ENCODE results near the gene AKAP13. TPM values are rescaled to one million over a fixed set of nuclear protein-coding genes. Genes with fewer than 3 reads are reported as not detected.

The AKAP13 gene
- total RNA-seq, 2 donors from 2014 or later, result 228 to 273 TPM

- H3K27me3 ChIP-seq (replicated peaks; ENCODE audit: insufficient read depth), result no peaks in the 10 kb centered on the region
- no peak overlapping the region for H3K27ac ChIP-seq
- no peak for TF ChIP-seq CTCF (IDR thresholded peaks at IDR 0.05)
- ATAC-seq (ENCODE audit: insufficient number of reproducible peaks, low FRiP score, low read depth) (no peak), DNase-seq (ENCODE audit: low spot score) (no peak)
- H3K4me3 ChIP-seq, result no peak overlapping the region
- H3K9me3 ChIP-seq, result no peaks in the 10 kb centered on the region
- H3K4me1 ChIP-seq (ENCODE audit: control insufficient read depth in 1 of 2, low read depth in 2 of 2), result peaks cover 10 to 22% of the 10 kb centered on the region in 2 donors
- H3K36me3 ChIP-seq, result no peaks in the 10 kb centered on the region
Measured at GRCh38 chr15:85445361-85445760, 65.0 kb downstream of the AKAP13 start.

GRCh38 chr15:85451099-85451700 is 70.8 kb downstream of the AKAP13 start:
- H3K27ac ChIP-seq, result no peak overlapping the region
- H3K27me3 ChIP-seq (replicated peaks; ENCODE audit: insufficient read depth), result no peaks in the 10 kb centered on the region
- H3K36me3 ChIP-seq, result no peaks in the 10 kb centered on the region
- ATAC-seq (ENCODE audit: insufficient number of reproducible peaks, low FRiP score, low read depth) (no peak), DNase-seq (ENCODE audit: low spot score) (no peak)
- no peak overlapping the region for H3K4me3 ChIP-seq
- H3K9me3 ChIP-seq, result peaks cover 10% of the 10 kb centered on the region
- TF ChIP-seq CTCF (IDR thresholded peaks at IDR 0.05), result no peak
- peaks cover 0 to 4% of the 10 kb centered on the region in 2 donors for H3K4me1 ChIP-seq (ENCODE audit: control insufficient read depth in 1 of 2, low read depth in 2 of 2)

GRCh38 chr15:85452436-85452835 is 72.0 kb downstream of the AKAP13 start:
- H3K4me1 ChIP-seq (ENCODE audit: control insufficient read depth in 1 of 2, low read depth in 2 of 2), result peaks cover 0 to 4% of the 10 kb centered on the region in 2 donors
- no peak for TF ChIP-seq CTCF (IDR thresholded peaks at IDR 0.05)

GRCh38 chr15:85453144-85453872 is 72.9 kb downstream of the AKAP13 start:
- ATAC-seq (ENCODE audit: insufficient number of reproducible peaks, low FRiP score, low read depth), result no peak
- peaks cover 0 to 4% of the 10 kb centered on the region in 2 donors for H3K4me1 ChIP-seq (ENCODE audit: control insufficient read depth in 1 of 2, low read depth in 2 of 2)
- no peaks in the 10 kb centered on the region for H3K27me3 ChIP-seq (replicated peaks; ENCODE audit: insufficient read depth)

More at GRCh38 chr15:85452436-85452835, 72.0 kb downstream of the AKAP13 start:
- DNase-seq (ENCODE audit: low spot score) (no peak), ATAC-seq (ENCODE audit: insufficient number of reproducible peaks, low FRiP score, low read depth) (no peak)
- H3K9me3 ChIP-seq, result peaks cover 10% of the 10 kb centered on the region
- H3K4me3 ChIP-seq, result no peak overlapping the region
- no peaks in the 10 kb centered on the region for H3K36me3 ChIP-seq
- no peak overlapping the region for H3K27ac ChIP-seq
- H3K27me3 ChIP-seq (replicated peaks; ENCODE audit: insufficient read depth), result no peaks in the 10 kb centered on the region

More at GRCh38 chr15:85453144-85453872, 72.9 kb downstream of the AKAP13 start:
- no peaks in the 10 kb centered on the region for H3K36me3 ChIP-seq
- no peak overlapping the region for H3K27ac ChIP-seq
- DNase-seq (ENCODE audit: low spot score), result no peak
- peaks cover 10% of the 10 kb centered on the region for H3K9me3 ChIP-seq
- no peak overlapping the region for H3K4me3 ChIP-seq
- TF ChIP-seq CTCF (IDR thresholded peaks at IDR 0.05), result no peak

Data from thoracic aorta (tissue), 2 donors.